Adrenal gland (tissue), 12 donors: ENCODE measurements around the gene CCDC9. TPM values are rescaled to one million over a fixed set of nuclear protein-coding genes. Genes with fewer than 3 reads are reported as not detected.
"Not testable (repeated sequence)": the region's sequence is repeated elsewhere in the genome, so short reads cannot be mapped to it uniquely, and the experiment has no call there.

Experiments used
- DNase-seq, 7 donors: peaks; one replicate each; pipeline ENCODE4 v3.0.0-alpha.2; 2019 to 2020
- H3K27ac ChIP-seq, 5 donors: fragments of 200-600 bp; sonication (generic) in 4 of 5; 1 replicate in 3 of 5; 2 replicates in 2 of 5; pipeline versions ENCODE4 v1.5.1 to v1.8.0; 2016 to 2020; ENCODE audit warnings: mild to moderate bottlenecking in 1 of 5
- H3K27me3 ChIP-seq: fragments of 200-600 bp; 2 replicates; pipeline ENCODE4 v1.8.0; 2021
- H3K36me3 ChIP-seq, 2 donors: fragments of 200-600 bp; replicated peaks in 1 of 2; 1 replicate in 1 of 2; 2 replicates in 1 of 2; pipeline versions ENCODE4 v1.5.1 to v1.8.0; 2018 to 2022
- H3K4me1 ChIP-seq, 2 donors: fragments of 200-600 bp; replicated peaks in 1 of 2; 1 replicate in 1 of 2; 2 replicates in 1 of 2; pipeline versions ENCODE4 v1.5.1 to v1.8.0; 2018 to 2021
- H3K4me3 ChIP-seq, 4 donors: fragments of 200-600 bp; sonication (generic) in 3 of 4; one replicate each; pipeline ENCODE4 v1.5.1; 2016 to 2018
- H3K9me3 ChIP-seq, 3 donors: fragments of 200-600 bp; sonication (generic) in 1 of 3; replicated peaks in 1 of 3; 1 replicate in 2 of 3; 2 replicates in 1 of 3; pipeline versions ENCODE4 v1.5.1 to v1.8.0; 2016 to 2021
- CTCF ChIP-seq, 6 experiments: fragments of 450-650 bp in 4 of 6; fragments of 200-600 bp in 2 of 6; sonication (generic) in 1 of 6; IDR thresholded peaks; 1 replicate in 5 of 6; 2 replicates in 1 of 6; pipeline versions ENCODE4 v1.5.1 to v1.8.0; 2016 to 2021; ENCODE audit warnings: antibody characterized with exemption in 6 of 6, mild to moderate bottlenecking in 2 of 6, moderate library complexity in 1 of 6
- POLR2A ChIP-seq, 2 donors: fragments of 450-650 bp; IDR thresholded peaks; one replicate each; pipeline ENCODE4 v1.6.1; 2017; ENCODE audit warnings: antibody characterized with exemption in 2 of 2, mild to moderate bottlenecking in 2 of 2, moderate library complexity in 1 of 2
- WGBS, 4 donors: extraction: QIAGEN DNeasy Blood & Tissue Kit in 2 of 4; methylation state at CpG; one replicate each; pipeline versions ENCODE4 v1.1.5 to v1.1.7; 2013 to 2017; 5-methylcytosine and 5-hydroxymethylcytosine counted together
- intact Hi-C, 2 donors: fragments of 100-400 bp; cut with DNase I; formaldehyde crosslinking; loops; one replicate each; pipeline versions ENCODE4 v1.14.1 to v1.15.0; 2022 to 2023
- polyA plus RNA-seq, 3 donors: library from polyadenylated mRNA; stranded (reverse); fragments of 200-250 nt in 2 of 3; fragments of 350-450 nt in 1 of 3; fragmentation: Illumina TruSeq in 1 of 3; extraction: RNeasy Lipid Tissue Mini Kit (QIAGEN cat#74804) in 1 of 3; gene quantifications; one replicate each; pipeline ENCODE4 v1.2.3, GENCODE V29; 2013 to 2014
- total RNA-seq, 9 donors: library from RNA; depleted of rRNA in 4 of 9; stranded (reverse); fragments of >200 nt in 4 of 9; fragments of 120-200 nt in 1 of 9; fragmentation: NEBNext Ultra II Directional in 1 of 9; extraction: Animal tissue kit (Norgen Biotek cat#: 25700) in 1 of 9; gene quantifications; one replicate each; pipeline versions ENCODE4 v1.1.0 to v1.2.4, GENCODE V29; 2013 to 2023
- donor health status: healthy with polysubstance abuse.
- donor health status: Bipolar disorder and iron deficiency.
- donor health status: DM: yes; HTN: yes; CAD: no.
- donor health status: DM: no; HTN: no; CAD: no.
- donor health status: DM: no; HTN: no; CAD: no.
- donor health status: DM: yes; HTN: yes; CAD: no.

CCDC9 gene
- total and polyA plus RNA-seq, 12 donors = 6.0 to 86.5 (median 31.1) TPM

DNA sequence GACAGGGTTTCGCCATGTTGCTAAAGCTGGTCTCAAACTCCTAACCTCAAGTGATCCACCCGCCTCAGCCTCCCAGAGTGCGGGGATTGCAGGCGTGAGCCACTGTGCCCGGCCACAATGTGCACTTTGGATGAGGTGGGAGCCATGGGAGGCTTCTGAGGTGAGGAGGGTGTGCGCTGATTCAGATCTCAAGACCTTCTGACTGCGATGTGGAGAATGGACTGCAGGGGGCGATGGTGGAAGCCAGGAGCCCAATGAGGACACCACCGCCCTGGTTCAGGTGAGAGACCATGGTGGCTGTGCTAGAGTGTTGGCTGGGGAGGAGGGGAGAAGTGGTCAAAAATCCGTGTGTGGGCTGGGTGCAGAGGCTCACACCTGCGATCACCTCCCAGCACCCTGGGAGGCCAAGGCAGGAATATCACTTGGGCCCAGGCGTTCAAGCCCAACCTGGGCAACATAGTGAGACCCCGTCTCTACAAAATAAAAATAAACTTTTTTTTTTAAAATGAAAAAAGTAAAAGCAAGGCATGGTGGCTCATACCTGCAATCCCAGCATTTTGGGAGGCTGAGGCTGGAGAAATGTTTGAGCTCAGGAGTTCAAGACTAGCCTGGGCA is 24.0 kb downstream of the CCDC9 start:
- peaks cover 11 to 30% of the 10 kb centered on the region in 2 donors for H3K4me1 ChIP-seq
- intact Hi-C loops = no loop called here
- H3K27me3 ChIP-seq = no peaks in the 10 kb centered on the region
- DNase-seq = peak in 3 of 7 donors; percentile 39 to 61 (median 47)
- H3K9me3 ChIP-seq = no peaks in the 10 kb centered on the region
- no peak for TF ChIP-seq POLR2A (IDR thresholded peaks at IDR 0.05)
- TF ChIP-seq CTCF (IDR thresholded peaks at IDR 0.05) = peak; percentile 14 to 43 (median 27)
- no peak overlapping the region for H3K27ac ChIP-seq
- no peaks in the 10 kb centered on the region for H3K36me3 ChIP-seq
- 85 to 91% (median 90%) methylated on average over 9 to 13 of the region's 13 CpGs for WGBS, 4 donors
- H3K4me3 ChIP-seq = no peak overlapping the region

DNA sequence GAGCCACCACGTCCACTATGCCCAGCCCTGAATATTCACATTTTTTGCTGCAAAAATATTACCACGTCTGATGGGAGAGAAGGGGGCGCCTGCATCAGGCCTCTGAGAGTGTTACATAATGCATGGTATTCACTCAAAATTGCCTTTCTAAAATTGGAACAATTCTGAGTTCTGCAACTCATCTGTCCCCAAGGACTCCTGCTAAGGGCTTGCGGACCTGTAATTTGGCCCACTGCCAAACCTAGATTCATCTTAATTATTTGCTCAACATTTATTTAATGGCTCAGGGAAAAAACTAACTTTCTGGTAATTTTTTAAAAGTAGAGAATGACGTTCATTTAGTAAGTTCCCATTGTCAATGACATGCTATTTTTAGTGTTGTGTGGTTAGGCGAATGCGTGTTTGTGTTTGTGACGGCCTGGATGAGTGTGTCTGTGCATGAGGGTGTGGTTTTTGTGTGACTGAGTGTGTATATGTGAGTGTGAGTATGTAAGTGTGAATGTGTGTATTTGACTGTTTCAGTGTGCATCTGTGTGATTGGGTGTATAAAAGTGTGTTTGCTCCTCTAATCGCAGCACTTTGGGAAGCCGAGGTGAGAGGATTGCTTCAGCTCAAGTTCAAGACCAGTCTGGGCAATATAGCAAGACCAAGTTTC is 27.2 kb downstream of the CCDC9 start:
- Histone ChIP-seq H3K36me3 (no peaks in the 10 kb centered on the region), H3K4me1 (peaks cover 0 to 11% of the 10 kb centered on the region in 2 donors), H3K4me3 (no peak overlapping the region), H3K9me3 (no peaks in the 10 kb centered on the region), H3K27ac (peak overlapping the region in 3 of 5 donors; percentile 8 to 64 (median 53)), H3K27me3 (no peaks in the 10 kb centered on the region)
- 37 to 59% (median 43%) methylated on average over 10 of the region's 10 CpGs for WGBS, 4 donors
- no peak for DNase-seq
- no peak for TF ChIP-seq CTCF (IDR thresholded peaks at IDR 0.05)
- TF ChIP-seq POLR2A (IDR thresholded peaks at IDR 0.05) = no peak
- intact Hi-C loops = no loop called here

- peak; percentile 76 to 97 (median 86) for TF ChIP-seq CTCF (IDR thresholded peaks at IDR 0.05)
- no peak for TF ChIP-seq POLR2A (IDR thresholded peaks at IDR 0.05)
- no peak overlapping the region for H3K4me3 ChIP-seq
- H3K4me1 ChIP-seq = peaks cover 0 to 15% of the 10 kb centered on the region in 2 donors
- peak overlapping the region in 3 of 5 donors; percentile 8 to 64 (median 53) for H3K27ac ChIP-seq
- no peaks in the 10 kb centered on the region for H3K27me3 ChIP-seq
- WGBS, 4 donors = 28 to 30% (median 28%) methylated on average over 9 of the region's 9 CpGs
- no peaks in the 10 kb centered on the region for H3K9me3 ChIP-seq
- H3K36me3 ChIP-seq = no peaks in the 10 kb centered on the region
- intact Hi-C loops = no loop called here
- peak in 3 of 7 donors; percentile 59 to 65 (median 65) for DNase-seq
These were observed 28.1 kb downstream of the CCDC9 start for GRCh38 chr19:47284324-47284899.

DNA sequence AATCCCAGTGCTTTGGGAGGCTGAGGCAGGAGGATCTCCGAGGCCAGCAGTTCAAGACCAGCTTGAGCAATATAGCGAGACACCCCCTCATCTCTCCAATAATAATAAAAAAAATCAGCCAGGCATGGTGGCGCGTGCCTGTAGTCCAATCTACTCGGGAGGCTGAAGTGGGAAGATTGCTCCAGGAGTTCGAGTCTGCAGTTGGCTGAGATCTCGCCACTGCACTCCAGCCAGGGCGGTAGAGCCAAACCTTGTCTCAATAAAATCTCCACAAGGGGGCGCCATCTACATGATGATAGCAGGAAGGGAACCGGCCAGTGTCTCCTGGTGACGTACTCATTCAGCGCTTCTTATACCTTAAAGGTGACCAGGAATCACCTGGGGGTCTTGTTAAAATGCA is 39.7 kb downstream of the CCDC9 start:
- Histone ChIP-seq H3K27ac (no peak overlapping the region), H3K36me3 (no peaks in the 10 kb centered on the region), H3K27me3 (no peaks in the 10 kb centered on the region), H3K4me1 (no peaks in the 10 kb centered on the region), H3K4me3 (no peak overlapping the region), H3K9me3 (no peaks in the 10 kb centered on the region)
- 20 to 23% (median 21%) methylated on average over 10 to 12 of the region's 12 CpGs for WGBS, 4 donors
- intact Hi-C loops = loop anchor here (2.0 to 10.0 kb wide), 3 partner anchors 95 to 129 kb away; no protein-coding TSS in a partner anchor
- TF ChIP-seq POLR2A (IDR thresholded peaks at IDR 0.05) (no peak), CTCF (IDR thresholded peaks at IDR 0.05) (peak; percentile 76 to 92 (median 82))
- peak; percentile 80 to 91 (median 87) for DNase-seq

DNA sequence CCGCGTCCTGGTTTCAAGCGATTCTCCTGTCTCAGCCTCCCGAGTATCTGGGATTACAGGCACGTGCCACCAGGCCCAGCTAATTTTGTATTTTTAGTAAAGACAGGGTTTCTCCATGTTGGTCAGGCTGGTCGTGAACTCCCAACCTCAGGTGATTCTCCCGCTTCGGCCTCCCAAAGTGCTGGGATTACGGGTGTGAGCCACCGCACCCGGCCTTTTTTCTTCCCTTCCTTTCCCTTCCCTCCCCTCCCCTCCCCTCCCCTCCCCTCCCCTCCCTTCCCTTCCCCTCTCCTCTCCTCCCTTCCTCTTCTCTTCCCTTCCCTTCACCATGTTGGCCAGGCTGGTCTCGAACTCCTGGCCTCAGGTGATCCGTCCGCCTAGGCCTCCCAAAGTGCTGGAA is 44.5 kb downstream of the CCDC9 start:
- H3K4me1 ChIP-seq, H3K9me3 ChIP-seq, H3K27me3 ChIP-seq, DNase-seq, intact Hi-C loops, H3K4me3 ChIP-seq, H3K27ac ChIP-seq, H3K36me3 ChIP-seq: not testable (repeated sequence)
- WGBS, 4 donors = 89 to 95% (median 93%) methylated on average over 14 of the region's 14 CpGs
